Fibroblast of pulmonary artery (primary cell): ENCODE results near the gene SLC9A8.

Experiments used
- DNase-seq: peaks from one replicate; pipeline ENCODE4 v3.0.0-alpha.2; 2010; ENCODE audit warnings: low read depth
- H3K4me3 ChIP-seq: replicated peaks from 2 replicates; pipeline ENCODE4 v1.5.1; 2011; ENCODE audit warnings: low read depth, mild to moderate bottlenecking, control low read depth, low read length, moderate library complexity
- TF ChIP-seq, protein P1 (sequence below): IDR thresholded peaks from 2 replicates; pipeline ENCODE4 v1.5.1; 2011; ENCODE audit warnings: mild to moderate bottlenecking, control low read depth, low read length, inconsistent platforms; ENCODE audit errors: missing control alignments

The SLC9A8 gene

DNA sequence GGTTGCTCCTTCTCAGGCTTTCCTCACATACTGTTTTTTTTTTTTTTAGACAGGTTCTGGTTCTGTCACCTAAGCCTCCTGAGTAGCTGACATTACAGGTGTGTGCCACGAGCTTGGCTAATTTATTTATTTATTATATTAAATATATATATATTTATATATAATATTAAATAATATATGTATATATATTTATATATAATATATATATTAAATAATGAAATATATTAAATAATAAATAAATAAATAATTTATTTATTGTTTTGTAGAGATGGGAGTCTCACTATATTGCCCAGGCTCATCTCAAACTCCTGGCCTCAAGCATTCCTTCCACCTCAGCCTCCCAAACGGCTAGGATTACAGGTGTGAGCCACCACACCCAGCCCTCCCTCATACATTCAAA is 28.3 kb upstream of the SLC9A8 start:
- H3K4me3 ChIP-seq = no peak overlapping the region
- TF ChIP-seq, protein P1, sequence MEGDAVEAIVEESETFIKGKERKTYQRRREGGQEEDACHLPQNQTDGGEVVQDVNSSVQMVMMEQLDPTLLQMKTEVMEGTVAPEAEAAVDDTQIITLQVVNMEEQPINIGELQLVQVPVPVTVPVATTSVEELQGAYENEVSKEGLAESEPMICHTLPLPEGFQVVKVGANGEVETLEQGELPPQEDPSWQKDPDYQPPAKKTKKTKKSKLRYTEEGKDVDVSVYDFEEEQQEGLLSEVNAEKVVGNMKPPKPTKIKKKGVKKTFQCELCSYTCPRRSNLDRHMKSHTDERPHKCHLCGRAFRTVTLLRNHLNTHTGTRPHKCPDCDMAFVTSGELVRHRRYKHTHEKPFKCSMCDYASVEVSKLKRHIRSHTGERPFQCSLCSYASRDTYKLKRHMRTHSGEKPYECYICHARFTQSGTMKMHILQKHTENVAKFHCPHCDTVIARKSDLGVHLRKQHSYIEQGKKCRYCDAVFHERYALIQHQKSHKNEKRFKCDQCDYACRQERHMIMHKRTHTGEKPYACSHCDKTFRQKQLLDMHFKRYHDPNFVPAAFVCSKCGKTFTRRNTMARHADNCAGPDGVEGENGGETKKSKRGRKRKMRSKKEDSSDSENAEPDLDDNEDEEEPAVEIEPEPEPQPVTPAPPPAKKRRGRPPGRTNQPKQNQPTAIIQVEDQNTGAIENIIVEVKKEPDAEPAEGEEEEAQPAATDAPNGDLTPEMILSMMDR = no peak
- no peak for DNase-seq

DNA sequence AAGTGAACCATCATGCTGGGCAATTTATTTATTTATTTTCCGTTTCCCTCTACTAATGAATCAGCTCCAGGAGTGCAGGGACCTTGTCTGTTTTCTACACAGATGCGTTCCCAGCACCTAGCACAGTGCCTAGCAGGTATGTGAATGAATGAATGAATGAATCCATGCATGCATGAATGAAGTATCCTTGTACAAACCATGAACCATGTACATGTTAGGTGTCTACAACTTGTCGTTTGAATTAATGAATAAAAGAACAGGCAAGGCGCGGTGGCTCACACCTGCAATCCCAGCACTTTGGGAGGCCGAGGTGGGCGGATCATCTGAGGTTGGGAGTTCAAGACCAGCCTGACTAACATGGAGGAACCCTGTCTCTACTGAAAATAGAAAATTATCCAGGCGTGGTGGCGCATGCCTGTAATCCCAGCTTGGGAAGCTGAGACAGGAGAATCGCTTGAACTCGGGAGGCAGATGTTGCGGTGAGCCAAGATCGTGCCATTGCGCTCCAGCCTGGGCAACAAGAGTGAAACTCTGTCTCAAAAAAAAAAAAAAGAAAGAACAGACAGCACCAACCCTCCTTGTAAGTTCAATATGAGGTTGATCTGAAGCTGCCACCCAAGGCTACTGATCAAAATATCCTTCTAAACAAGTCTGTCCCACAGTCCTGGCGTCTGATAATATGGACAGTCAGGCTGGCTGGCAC is 27.3 kb upstream of the SLC9A8 start:
- no peak overlapping the region for H3K4me3 ChIP-seq
- TF ChIP-seq, protein P1 = no peak
- no peak for DNase-seq

DNA sequence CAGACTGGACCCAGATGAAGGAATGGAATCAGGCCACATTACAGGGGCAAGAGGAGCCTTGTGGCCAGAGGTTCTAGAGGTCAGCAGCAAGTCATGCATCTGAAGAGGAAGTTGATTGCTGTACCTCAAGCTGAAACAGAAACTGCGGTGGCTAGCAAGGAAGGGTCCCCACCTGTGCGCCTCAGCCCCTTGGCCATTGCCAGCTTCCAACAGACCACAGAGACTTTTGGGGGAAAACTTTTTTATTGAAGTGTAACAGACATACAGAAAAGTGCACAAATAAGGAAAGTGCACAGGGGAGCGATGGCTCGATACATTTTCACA is 26.8 kb upstream of the SLC9A8 start:
- no peak overlapping the region for H3K4me3 ChIP-seq
- TF ChIP-seq, protein P1 = no peak

DNA sequence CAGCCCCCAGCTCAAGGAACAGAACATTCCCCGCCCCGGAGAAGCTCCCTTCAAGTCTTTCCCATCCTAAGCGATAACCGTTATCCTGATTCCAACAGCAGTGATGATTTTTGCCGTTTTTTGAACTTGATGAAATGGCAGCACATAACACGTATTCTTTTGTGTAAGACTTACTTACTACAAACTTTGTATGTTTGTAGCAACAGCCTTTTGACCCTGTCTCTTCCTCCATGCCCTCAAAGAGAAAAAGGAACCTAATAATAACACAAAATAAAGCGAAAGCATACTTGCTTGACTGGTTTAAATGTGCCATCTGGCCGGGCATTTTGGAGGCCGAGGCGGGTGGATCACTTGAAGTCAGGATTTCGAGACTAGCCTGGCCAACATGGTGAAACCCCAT is 26.4 kb upstream of the SLC9A8 start:
- TF ChIP-seq, protein P1 = no peak
- no peak overlapping the region for H3K4me3 ChIP-seq
- DNase-seq = no peak

More for the DNA sequence above, 26.8 kb upstream of the SLC9A8 start:
- DNase-seq = no peak

DNA sequence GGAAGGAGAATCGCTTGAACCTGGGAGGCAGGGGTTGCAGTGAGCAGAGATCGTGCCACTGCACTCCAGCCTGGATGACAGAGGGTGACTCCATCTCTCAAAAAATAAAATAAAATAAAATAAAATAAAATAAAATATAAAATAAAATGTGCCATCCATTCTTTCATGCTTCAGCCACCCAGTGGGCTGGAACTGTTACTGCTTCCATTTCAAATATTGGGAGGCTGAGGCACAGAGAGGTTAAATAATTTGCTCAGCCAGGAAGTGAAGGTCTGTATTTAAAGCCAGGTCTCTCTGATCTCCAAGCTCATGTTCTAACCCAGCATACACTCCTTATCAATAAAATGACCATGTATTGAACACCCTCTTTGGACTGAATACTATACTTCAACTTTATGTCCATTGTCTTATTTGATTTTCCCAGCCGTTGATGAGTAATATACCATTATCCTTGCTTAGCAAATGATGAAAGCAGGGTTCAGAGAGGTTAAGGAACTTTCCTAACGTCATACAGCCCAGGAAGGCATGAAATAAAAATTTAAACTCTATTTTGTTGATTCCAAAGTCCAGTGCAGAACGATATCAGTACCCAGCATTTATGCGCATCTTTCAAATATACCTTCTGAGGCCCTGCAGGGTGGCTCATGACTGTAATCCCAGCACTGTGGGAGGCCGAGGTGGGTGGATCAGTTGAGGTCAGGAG is 25.8 kb upstream of the SLC9A8 start:
- H3K4me3 ChIP-seq = no peak overlapping the region
- TF ChIP-seq, protein P1 = peak; percentile 42
- peak; percentile 27 for DNase-seq

DNA sequence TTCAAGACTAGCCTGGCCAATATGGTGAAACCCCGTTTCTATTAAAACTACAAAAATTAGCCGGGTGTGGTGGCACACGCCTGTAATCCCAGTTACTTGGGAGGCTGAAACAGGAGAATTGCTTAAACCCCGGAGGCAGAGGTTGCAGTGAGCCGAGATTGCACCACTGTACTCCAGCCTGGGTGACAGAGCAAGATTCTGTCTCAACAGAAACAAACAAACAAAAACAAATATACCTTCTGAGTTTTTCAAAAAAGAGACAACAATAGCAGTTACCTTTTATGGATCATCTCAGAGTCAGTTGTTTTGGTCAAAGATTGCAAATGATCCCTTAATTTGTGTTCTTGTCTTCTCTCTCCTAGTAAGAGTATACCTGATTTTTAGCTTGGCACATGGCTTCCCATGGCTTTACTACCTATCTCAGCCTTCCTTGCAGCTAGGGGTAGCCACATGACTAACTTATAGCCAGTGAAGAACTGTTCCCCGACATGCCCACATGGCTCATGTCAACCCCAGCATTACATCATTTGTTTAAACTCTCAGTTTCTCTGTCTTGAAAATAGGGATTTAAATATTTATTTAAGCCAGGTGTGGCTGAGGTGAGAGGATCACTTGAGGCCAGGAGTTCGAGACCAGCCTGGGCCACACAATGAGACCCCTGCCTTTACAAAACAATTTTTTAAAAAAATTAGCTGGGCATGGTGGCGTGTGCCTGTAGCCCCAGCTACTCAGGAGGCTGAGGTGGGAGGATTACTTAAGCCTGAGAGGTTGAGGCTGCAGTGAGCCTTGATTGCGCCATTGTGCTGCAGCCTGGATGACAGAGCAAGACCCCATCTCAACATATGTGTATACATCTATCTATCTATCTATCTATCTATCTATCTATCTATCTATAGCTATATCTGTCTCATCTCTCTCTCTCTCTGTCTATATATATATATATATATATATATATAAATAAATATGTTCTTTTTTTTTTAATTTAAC is 25.0 kb upstream of the SLC9A8 start:
- TF ChIP-seq, protein P1 = no peak
- H3K4me3 ChIP-seq = no peak overlapping the region
- no peak for DNase-seq
